Measurements from ENCODE around the gene ETNK2. TPM values are rescaled to one million over a fixed set of nuclear protein-coding genes. Genes with fewer than 3 reads are reported as not detected.

The ETNK2 gene
- total and polyA plus RNA-seq, 2 donors (not counting 1 experiment from before 2014, with no cell fraction given), result 0.49 to 2.8 TPM

DNA sequence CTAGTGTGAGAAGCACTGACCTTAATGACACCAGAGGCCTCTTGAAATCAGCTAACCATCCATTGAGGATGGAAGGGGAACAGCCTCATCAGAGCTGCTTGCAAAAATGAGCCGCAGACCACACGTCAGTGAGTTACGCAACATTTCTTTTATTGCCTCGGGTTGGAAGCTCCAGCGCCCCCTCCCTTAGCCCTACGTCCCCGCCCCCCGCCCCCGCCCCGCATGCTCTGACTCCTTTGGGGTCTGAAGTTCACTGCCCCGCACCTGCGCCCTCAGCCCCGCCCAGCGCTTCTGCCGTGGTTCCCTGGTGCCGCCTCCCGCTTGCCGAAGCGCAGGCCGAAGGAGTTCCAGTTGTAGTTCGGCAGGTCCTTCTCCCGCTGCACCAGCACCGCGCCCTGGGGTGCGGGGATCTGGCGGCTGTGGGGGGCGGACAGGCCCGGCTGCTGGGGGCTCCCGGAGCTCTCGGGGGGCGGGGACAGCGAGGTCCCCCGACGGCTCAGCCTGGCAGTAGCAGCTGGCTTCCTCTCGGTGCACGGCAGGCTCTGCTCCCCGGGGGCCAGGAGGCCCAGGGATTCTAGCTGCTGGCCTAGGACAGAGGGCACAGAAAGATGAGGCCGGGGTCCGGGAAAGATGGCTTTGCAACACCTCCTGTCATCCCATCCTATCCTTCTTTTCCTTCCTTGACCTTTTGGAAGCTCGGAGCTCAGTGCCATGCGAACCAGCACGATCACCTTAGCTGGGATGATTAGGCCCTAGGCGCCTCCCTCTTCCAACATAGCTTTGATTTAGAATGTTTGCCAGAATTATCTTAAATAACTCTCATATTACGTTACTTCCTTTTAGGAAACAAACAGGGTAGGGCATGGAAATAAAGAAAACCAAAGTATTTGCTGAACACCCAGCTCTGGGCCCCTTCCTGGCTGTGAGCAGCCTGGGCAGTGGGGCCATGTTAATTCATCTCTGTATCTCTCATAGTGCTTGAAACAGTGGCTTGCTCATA, 38.7 kb upstream of the ETNK2 start:
- Mint-ChIP-seq H3K27me3 (peaks cover 54% of the 10 kb centered on the region), H3K4me1 (peaks cover 13% of the 10 kb centered on the region), H3K27ac (no peak overlapping the region), H3K4me3 (peak overlapping the region; percentile 47), H3K9me3 (ENCODE audit: insufficient read depth) (no peaks in the 10 kb centered on the region)
- Histone ChIP-seq H3K36me3 (replicated peaks in 1 of 2; ENCODE audit: control extremely low read depth in 1 of 2, control insufficient read depth in 1 of 2, extremely low read depth in 1 of 2, insufficient read depth in 2 of 2, low read length in 1 of 2) (no peaks in the 10 kb centered on the region), H3K79me2 (ENCODE audit: control insufficient read depth, insufficient read depth, low read length) (no peaks in the 10 kb centered on the region), H2AFZ (ENCODE audit: insufficient read depth, low read depth, low read length, poor library complexity, severe bottlenecking) (peak overlapping the region; percentile 49), H3K4me2 (replicated peaks; ENCODE audit: low read depth, low read length, poor library complexity, severe bottlenecking) (peak overlapping the region; percentile 64), H3K4me3 (ENCODE audit: control extremely low read depth in 1 of 5, extremely low read depth in 1 of 5, insufficient read depth in 1 of 5, low read depth in 2 of 5, low read length in 4 of 5) (peak overlapping the region in 1 of 5 experiments; percentile 21), H3K27me3 (replicated peaks in 1 of 4; ENCODE audit: control extremely low read depth in 1 of 4, control insufficient read depth in 3 of 4, insufficient read depth in 4 of 4, low read length in 3 of 4) (peaks cover 0 to 51% (median 16%) of the 10 kb centered on the region in 4 experiments), H3K4me1 (ENCODE audit: control insufficient read depth in 2 of 2, insufficient read depth in 2 of 2, low read length in 2 of 2) (peaks cover 12 to 14% of the 10 kb centered on the region in 2 donors), H4K20me1 (ENCODE audit: control insufficient read depth, insufficient read depth, low read length, poor library complexity, severe bottlenecking) (no peaks in the 10 kb centered on the region), H3K27ac (ENCODE audit: low read length in 2 of 2) (no peak overlapping the region), H3K9ac (ENCODE audit: low read length) (peak overlapping the region; percentile 37), H3K9me3 (ENCODE audit: control extremely low read depth in 1 of 3, control insufficient read depth in 2 of 3, insufficient read depth in 1 of 3, low read length in 2 of 3) (no peaks in the 10 kb centered on the region)
- ChIA-PET CTCF (interaction anchor here (1.4 kb wide), 1 partner anchor 16 kb away, joined by 3 read pairs; no protein-coding TSS in a partner anchor), POLR2A (no interaction called here)
- ATAC-seq (ENCODE audit: low read depth) (peak; percentile 28), DNase-seq (peak; percentile 20)
- intact Hi-C loops (cut with micrococcal nuclease), result no loop called here
- WGBS (ENCODE audit: insufficient coverage), result 3% methylated on average over 36 of the region's 44 CpGs
- TF ChIP-seq CTCF (IDR thresholded peaks at IDR 0.05) (no peak), EZH2 (IDR thresholded peaks at IDR 0.05; ENCODE audit: borderline replicate concordance, insufficient read depth, low read depth, low read length, poor library complexity, severe bottlenecking) (no peak)
